ENCODE measurements around the gene TMEM52B. TPM values are rescaled to one million over a fixed set of nuclear protein-coding genes. Genes with fewer than 3 reads are reported as not detected.

TMEM52B gene
- total RNA-seq, 1 donor from 2014 or later: not detected

DNA sequence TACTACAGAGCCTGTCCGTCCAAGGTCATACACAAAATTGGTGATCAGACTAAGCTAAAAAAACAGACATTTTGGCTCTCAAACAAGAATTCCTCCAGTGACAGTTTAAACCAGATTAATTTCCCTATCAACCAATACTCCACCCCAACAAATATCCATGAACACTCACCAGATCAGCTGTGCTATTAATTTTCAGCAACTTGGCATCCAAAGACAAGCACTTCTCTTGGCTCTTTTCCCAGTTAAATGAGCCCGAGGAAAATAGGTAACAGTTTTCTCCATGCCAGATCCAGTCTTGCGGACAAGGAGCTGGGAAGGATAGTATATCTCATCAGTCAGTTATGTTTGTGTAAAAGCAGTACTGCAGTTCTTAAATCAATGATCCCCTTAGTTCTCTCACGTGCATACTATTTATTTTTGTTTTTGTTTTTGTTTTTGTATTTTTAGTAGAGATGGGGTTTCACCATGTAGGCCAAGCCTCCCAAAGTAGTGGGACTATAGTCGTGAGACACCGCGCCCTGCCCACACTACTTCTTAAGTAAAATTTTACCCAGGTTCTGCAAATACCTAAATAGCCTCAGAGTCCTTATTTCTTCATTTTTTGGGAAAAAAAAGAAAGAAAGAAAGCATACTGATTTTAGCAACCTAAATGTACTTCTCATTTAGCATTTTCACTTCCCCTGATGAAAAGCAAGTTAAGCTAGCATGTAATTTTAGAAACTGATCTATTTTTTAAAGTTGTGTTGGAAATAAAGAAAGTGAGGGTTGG is 18.0 kb upstream of the TMEM52B start:
- Mint-ChIP-seq H3K4me1 (ENCODE audit: low read depth) (no peaks in the 10 kb centered on the region), H3K9me3 (ENCODE audit: low read depth) (peaks cover 5% of the 10 kb centered on the region), H3K4me3 (ENCODE audit: low read depth) (no peak overlapping the region), H3K27me3 (peaks cover 12% of the 10 kb centered on the region), H3K36me3 (ENCODE audit: insufficient read depth) (no peaks in the 10 kb centered on the region), H3K27ac (no peak overlapping the region)
- no peak for DNase-seq (ENCODE audit: low spot score, unreplicated experiment)
- TF ChIP-seq, protein P1, sequence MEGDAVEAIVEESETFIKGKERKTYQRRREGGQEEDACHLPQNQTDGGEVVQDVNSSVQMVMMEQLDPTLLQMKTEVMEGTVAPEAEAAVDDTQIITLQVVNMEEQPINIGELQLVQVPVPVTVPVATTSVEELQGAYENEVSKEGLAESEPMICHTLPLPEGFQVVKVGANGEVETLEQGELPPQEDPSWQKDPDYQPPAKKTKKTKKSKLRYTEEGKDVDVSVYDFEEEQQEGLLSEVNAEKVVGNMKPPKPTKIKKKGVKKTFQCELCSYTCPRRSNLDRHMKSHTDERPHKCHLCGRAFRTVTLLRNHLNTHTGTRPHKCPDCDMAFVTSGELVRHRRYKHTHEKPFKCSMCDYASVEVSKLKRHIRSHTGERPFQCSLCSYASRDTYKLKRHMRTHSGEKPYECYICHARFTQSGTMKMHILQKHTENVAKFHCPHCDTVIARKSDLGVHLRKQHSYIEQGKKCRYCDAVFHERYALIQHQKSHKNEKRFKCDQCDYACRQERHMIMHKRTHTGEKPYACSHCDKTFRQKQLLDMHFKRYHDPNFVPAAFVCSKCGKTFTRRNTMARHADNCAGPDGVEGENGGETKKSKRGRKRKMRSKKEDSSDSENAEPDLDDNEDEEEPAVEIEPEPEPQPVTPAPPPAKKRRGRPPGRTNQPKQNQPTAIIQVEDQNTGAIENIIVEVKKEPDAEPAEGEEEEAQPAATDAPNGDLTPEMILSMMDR (IDR thresholded peaks at IDR 0.05; ENCODE audit: unreplicated experiment): no peak

DNA sequence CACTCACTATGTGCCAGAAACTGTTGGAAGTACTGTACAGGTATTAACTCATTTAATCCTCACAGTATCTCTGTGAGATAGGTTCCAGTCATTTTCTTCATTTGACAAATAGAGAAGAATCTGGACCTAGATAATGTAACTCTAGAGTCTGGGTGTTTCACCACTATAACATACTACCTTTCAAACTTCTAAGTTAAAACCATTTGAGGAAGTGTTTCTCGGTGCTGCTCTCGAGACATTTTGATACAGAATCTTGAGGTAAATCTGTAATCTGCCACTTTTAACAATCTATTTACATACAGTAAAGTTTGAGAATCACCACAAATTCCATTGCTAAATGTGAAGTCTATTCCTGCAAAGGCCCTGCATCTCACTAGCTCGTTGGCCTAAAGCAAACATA is 15.7 kb upstream of the TMEM52B start:
- H3K27ac Mint-ChIP-seq: no peak overlapping the region
- no peak overlapping the region for H3K4me3 Mint-ChIP-seq (ENCODE audit: low read depth)
- TF ChIP-seq, protein P1 (IDR thresholded peaks at IDR 0.05; ENCODE audit: unreplicated experiment): no peak
- no peaks in the 10 kb centered on the region for H3K4me1 Mint-ChIP-seq (ENCODE audit: low read depth)
- peaks cover 3% of the 10 kb centered on the region for H3K9me3 Mint-ChIP-seq (ENCODE audit: low read depth)
- DNase-seq (ENCODE audit: low spot score, unreplicated experiment): no peak
- H3K27me3 Mint-ChIP-seq: peaks cover 12% of the 10 kb centered on the region
- H3K36me3 Mint-ChIP-seq (ENCODE audit: insufficient read depth): no peaks in the 10 kb centered on the region

DNA sequence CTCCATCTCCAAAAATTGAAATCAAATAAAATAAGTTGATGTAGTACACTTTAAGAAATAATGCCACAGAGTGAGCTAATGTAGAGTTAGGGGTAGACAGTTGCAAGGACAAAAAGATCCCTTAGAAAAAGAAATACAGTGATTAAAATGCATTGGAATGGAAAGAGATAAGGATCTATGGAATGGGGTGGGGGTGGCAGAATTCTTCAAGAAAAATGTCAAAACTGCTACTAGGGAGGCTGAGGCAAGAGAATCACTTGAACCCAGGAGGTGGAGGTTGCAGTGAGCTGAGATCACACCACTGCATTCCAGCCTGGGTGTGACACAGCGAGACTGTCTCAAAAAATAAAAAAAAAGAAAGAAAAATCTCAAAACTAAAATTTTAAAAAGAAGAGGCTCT is 13.4 kb upstream of the TMEM52B start:
- Mint-ChIP-seq H3K27ac (no peak overlapping the region), H3K4me1 (ENCODE audit: low read depth) (no peaks in the 10 kb centered on the region), H3K4me3 (ENCODE audit: low read depth) (no peak overlapping the region), H3K36me3 (ENCODE audit: insufficient read depth) (no peaks in the 10 kb centered on the region), H3K9me3 (ENCODE audit: low read depth) (no peaks in the 10 kb centered on the region), H3K27me3 (peaks cover 4% of the 10 kb centered on the region)
- no peak for DNase-seq (ENCODE audit: low spot score, unreplicated experiment)
- TF ChIP-seq, protein P1 (IDR thresholded peaks at IDR 0.05; ENCODE audit: unreplicated experiment): no peak

DNA sequence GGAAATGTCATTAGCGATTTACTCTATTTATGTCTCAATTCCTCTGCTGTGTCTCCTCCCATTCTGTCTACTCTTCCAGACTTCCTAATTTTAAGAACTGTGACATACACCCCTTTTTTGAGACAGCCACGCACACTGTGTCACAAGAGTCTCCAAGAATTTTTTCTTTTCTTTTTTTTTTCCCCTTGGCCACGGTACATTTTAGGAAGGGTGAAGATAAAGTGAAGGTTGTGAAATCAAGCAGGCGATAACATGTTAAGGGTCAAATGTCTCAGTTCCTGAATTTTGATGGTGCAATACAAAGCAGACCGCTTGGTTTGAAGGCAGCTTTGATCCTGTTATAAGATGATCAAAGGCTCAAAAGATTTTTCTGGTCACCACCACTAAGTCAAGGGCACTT is 11.2 kb upstream of the TMEM52B start:
- Mint-ChIP-seq H3K36me3 (ENCODE audit: insufficient read depth) (no peaks in the 10 kb centered on the region), H3K27ac (no peak overlapping the region), H3K9me3 (ENCODE audit: low read depth) (no peaks in the 10 kb centered on the region), H3K4me3 (ENCODE audit: low read depth) (no peak overlapping the region), H3K27me3 (no peaks in the 10 kb centered on the region), H3K4me1 (ENCODE audit: low read depth) (no peaks in the 10 kb centered on the region)
- no peak for DNase-seq (ENCODE audit: low spot score, unreplicated experiment)
- TF ChIP-seq, protein P1 (IDR thresholded peaks at IDR 0.05; ENCODE audit: unreplicated experiment): no peak

DNA sequence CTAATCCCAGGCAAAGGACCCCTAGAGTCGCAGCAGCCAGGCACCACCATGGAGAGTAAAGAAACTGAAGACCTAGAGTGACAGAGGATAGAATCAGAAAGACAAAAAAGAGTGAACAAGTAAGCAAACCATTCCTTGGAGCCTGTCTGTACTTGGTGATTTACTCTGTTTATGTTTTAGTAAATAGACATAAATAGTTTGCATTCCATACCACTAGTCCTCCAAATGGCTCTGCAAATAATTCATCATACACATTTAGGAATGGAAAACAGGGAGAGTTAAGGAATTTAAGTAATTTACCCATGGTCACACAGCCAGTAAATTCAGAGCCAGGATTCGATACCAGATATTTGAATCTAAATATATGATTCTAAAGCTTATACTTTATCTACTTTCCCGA is 9.7 kb upstream of the TMEM52B start:
- no peaks in the 10 kb centered on the region for H3K36me3 Mint-ChIP-seq (ENCODE audit: insufficient read depth)
- TF ChIP-seq, protein P1 (IDR thresholded peaks at IDR 0.05; ENCODE audit: unreplicated experiment): no peak
- no peaks in the 10 kb centered on the region for H3K27me3 Mint-ChIP-seq
- no peak overlapping the region for H3K27ac Mint-ChIP-seq
- H3K4me3 Mint-ChIP-seq (ENCODE audit: low read depth): no peak overlapping the region
- H3K4me1 Mint-ChIP-seq (ENCODE audit: low read depth): no peaks in the 10 kb centered on the region
- DNase-seq (ENCODE audit: low spot score, unreplicated experiment): no peak
- no peaks in the 10 kb centered on the region for H3K9me3 Mint-ChIP-seq (ENCODE audit: low read depth)

Data from progenitor cell of endocrine pancreas (in vitro differentiated cells).